CD4-positive, alpha-beta T cell (primary cell): ENCODE data around the gene TGM5. TPM values are rescaled to one million over a fixed set of nuclear protein-coding genes. Genes with fewer than 3 reads are reported as not detected.

Source experiments
- ATAC-seq: fragments of 200-7000 bp; cut with Tn5 transposase; one replicate; pipeline ENCODE4 v1.10.0; 2022; ENCODE audit warnings: mild to moderate bottlenecking; ENCODE audit not compliant: poor library complexity
- CTCF ChIA-PET: fragments of 350-600 bp; sonication (Branson Sonifier 250); formaldehyde crosslinking; loops from one replicate; lab custom pipeline; 2021; ENCODE audit warnings: antibody characterized with exemption, inconsistent platforms; lab: Charles Lee
- POLR2A ChIA-PET: fragments of 350-600 bp; sonication (Branson Sonifier 250); formaldehyde crosslinking; loops from one replicate; lab custom pipeline; 2021; ENCODE audit warnings: antibody characterized with exemption, inconsistent platforms; lab: Charles Lee
- DNase-seq, 14 experiments: peaks; one replicate each; pipeline ENCODE4 v3.0.0-alpha.2; 2013 to 2020; ENCODE audit warnings: mixed read lengths in 2 of 14
- H3K27ac ChIP-seq, 2 donors: one replicate each; pipeline versions ENCODE4 v1.5.1 to v1.7.0; 2013; ENCODE audit warnings: low read length in 2 of 2, low read depth in 1 of 2, mild to moderate bottlenecking in 1 of 2
- H3K27me3 ChIP-seq, 2 experiments: 1 replicate in 1 of 2; 2 replicates in 1 of 2; pipeline versions ENCODE4 v1.6.1 to v1.7.0; 2013; ENCODE audit warnings: low read length in 2 of 2, control low read depth in 1 of 2, mild to moderate bottlenecking in 1 of 2, moderate library complexity in 1 of 2; ENCODE audit not compliant: insufficient read depth in 2 of 2, control insufficient read depth in 1 of 2
- H3K36me3 ChIP-seq: one replicate; pipeline ENCODE4 v1.6.1; 2013; ENCODE audit warnings: low read length, control low read depth; ENCODE audit not compliant: insufficient read depth
- H3K4me1 ChIP-seq: one replicate; pipeline ENCODE4 v1.6.1; 2013; ENCODE audit warnings: low read length, control low read depth; ENCODE audit not compliant: insufficient read depth
- H3K4me3 ChIP-seq: one replicate; pipeline ENCODE4 v1.5.1; 2013; ENCODE audit warnings: mild to moderate bottlenecking, low read length, moderate library complexity
- H3K9me3 ChIP-seq, 2 experiments: 1 replicate in 1 of 2; 2 replicates in 1 of 2; pipeline versions ENCODE4 v1.6.1 to v1.7.0; 2013; ENCODE audit warnings: low read length in 2 of 2, mild to moderate bottlenecking in 2 of 2, control low read depth in 1 of 2, moderate library complexity in 1 of 2; ENCODE audit not compliant: control insufficient read depth in 1 of 2, insufficient read depth in 1 of 2
- H3K27ac Mint-ChIP-seq: one replicate; pipeline ENCODE4 v1.8.0; 2020; ENCODE audit warnings: mixed read lengths
- H3K27me3 Mint-ChIP-seq: one replicate; pipeline ENCODE4 v1.8.0; 2021; ENCODE audit warnings: mixed read lengths
- H3K36me3 Mint-ChIP-seq: one replicate; pipeline ENCODE4 v1.8.0; 2021; ENCODE audit warnings: low read depth, mixed read lengths
- H3K4me1 Mint-ChIP-seq: one replicate; pipeline ENCODE4 v1.8.0; 2021; ENCODE audit warnings: low read depth, mixed read lengths
- H3K4me3 Mint-ChIP-seq: one replicate; pipeline ENCODE4 v1.8.0; 2020; ENCODE audit warnings: mild to moderate bottlenecking, mixed read lengths
- H3K9me3 Mint-ChIP-seq: one replicate; pipeline ENCODE4 v1.8.0; 2020; ENCODE audit warnings: mixed read lengths
- CTCF ChIP-seq: fragments of 200-600 bp; IDR thresholded peaks from one replicate; pipeline ENCODE4 v1.8.0; 2022; ENCODE audit warnings: antibody characterized with exemption, mild to moderate bottlenecking
- intact Hi-C, 2 experiments: fragments of 100-400 bp; cut with DNase I in 1 of 2; cut with micrococcal nuclease in 1 of 2; formaldehyde crosslinking; loops; one replicate each; pipeline versions ENCODE4 v1.15.1 to v1.9.0; 2023 to 2025; cut with DNase I, micrococcal nuclease
- total RNA-seq, 174 experiments: library from RNA in 2 of 174; stranded (reverse) in 2 of 174; gene quantifications; one replicate each; pipeline ENCODE4 v1.2.3 and lab custom pipeline; 2021 to 2026

The TGM5 gene
- total RNA-seq, 2 experiments from 2014 or later, result not detected

DNA sequence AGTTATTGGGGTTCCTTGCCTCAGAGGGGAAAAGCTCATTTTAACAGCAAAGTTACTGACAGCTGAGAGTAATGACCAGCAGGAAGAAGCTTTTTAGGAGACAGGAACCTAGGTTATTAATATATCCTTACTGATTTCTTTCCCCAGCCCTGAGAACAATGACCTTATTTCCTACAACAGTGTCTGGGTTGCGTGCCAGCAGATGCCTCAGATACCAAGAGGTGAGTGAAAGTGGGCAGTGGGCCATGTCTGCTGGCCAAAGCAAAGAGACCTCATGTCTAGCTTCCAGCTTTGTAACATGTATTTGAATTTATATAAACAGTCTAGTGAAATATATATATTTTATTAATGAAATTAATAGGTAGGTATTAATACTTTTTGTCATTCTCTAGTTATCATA, 76.5 kb downstream of the TGM5 start:
- DNase-seq (no peak), ATAC-seq (no peak)
- no peaks in the 10 kb centered on the region for H3K27me3 ChIP-seq
- ChIA-PET POLR2A (interaction anchor here (0.6 kb wide), 1 partner anchor 54 kb away, joined by 3 read pairs; no protein-coding TSS in a partner anchor), CTCF (no interaction called here)
- H3K27me3 Mint-ChIP-seq, result no peaks in the 10 kb centered on the region
- no peaks in the 10 kb centered on the region for H3K9me3 Mint-ChIP-seq
- H3K27ac ChIP-seq, result no peak overlapping the region
- intact Hi-C loops, result no loop called here
- peaks cover 18% of the 10 kb centered on the region for H3K4me1 ChIP-seq
- H3K4me3 Mint-ChIP-seq, result no peak overlapping the region
- H3K27ac Mint-ChIP-seq, result no peak overlapping the region
- H3K9me3 ChIP-seq, result no peaks in the 10 kb centered on the region
- H3K4me1 Mint-ChIP-seq, result peaks cover 53% of the 10 kb centered on the region
- H3K36me3 ChIP-seq, result peaks cover 68% of the 10 kb centered on the region
- no peak for TF ChIP-seq CTCF
- peaks cover 89% of the 10 kb centered on the region for H3K36me3 Mint-ChIP-seq
- H3K4me3 ChIP-seq, result no peak overlapping the region

- Mint-ChIP-seq H3K36me3 (peaks cover 85% of the 10 kb centered on the region), H3K9me3 (no peaks in the 10 kb centered on the region), H3K4me1 (peaks cover 58% of the 10 kb centered on the region), H3K4me3 (no peak overlapping the region), H3K27me3 (no peaks in the 10 kb centered on the region), H3K27ac (no peak overlapping the region)
- peaks cover 23% of the 10 kb centered on the region for H3K4me1 ChIP-seq
- TF ChIP-seq CTCF, result no peak
- H3K4me3 ChIP-seq, result no peak overlapping the region
- no peak overlapping the region for H3K27ac ChIP-seq
- H3K9me3 ChIP-seq, result no peaks in the 10 kb centered on the region
- intact Hi-C loops, result loop anchor here in 1 of 2 experiments (10.0 kb wide), 1 partner anchor 264 kb away; the partner anchor contains the start of gene TTBK2
- ChIA-PET CTCF (no interaction called here), POLR2A (no interaction called here)
- H3K27me3 ChIP-seq, result no peaks in the 10 kb centered on the region
- no peak for DNase-seq
- peaks cover 59% of the 10 kb centered on the region for H3K36me3 ChIP-seq
- ATAC-seq, result no peak
These were observed 77.4 kb downstream of the TGM5 start for GRCh38 chr15:43189296-43189695.

DNA sequence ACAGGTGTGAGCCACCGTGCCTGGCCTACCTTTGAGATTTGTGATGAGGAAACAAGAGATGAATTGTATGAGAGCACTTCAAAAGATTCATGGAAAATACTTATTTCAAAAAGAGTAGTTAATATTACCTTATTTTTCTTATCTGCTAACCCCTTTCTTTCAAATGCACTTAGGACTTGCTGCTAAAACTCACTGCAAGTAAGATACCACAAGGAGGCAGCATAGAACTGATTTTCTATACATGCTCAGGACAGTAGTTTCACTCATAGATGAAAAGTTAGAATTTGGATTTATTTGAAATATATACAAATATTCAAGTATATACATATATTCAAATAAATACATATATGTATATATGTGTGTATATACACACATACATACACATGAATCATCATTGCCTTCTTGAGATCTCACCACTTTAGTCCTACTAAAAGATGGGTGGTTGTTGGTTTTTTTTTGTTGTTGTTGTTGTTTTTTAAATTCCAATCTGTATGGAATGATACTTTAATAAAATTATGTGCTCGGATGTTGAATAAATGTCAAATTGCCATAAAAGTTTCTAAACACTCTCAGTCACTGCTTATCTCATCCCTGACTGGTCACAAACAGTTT, 79.1 kb downstream of the TGM5 start:
- Mint-ChIP-seq H3K4me1 (peaks cover 56% of the 10 kb centered on the region), H3K9me3 (no peaks in the 10 kb centered on the region), H3K36me3 (peaks cover 76% of the 10 kb centered on the region), H3K27me3 (no peaks in the 10 kb centered on the region), H3K27ac (peak overlapping the region; percentile 98), H3K4me3 (peak overlapping the region; percentile 90)
- TF ChIP-seq CTCF, result peak; percentile 69
- ATAC-seq (no peak), DNase-seq (peak in 3 of 14 experiments; percentile 67 to 69 (median 68))
- H3K4me3 ChIP-seq, result no peak overlapping the region
- H3K36me3 ChIP-seq, result peaks cover 45% of the 10 kb centered on the region
- H3K27me3 ChIP-seq, result no peaks in the 10 kb centered on the region
- ChIA-PET POLR2A (no interaction called here), CTCF (interaction anchor here (0.7 kb wide), 1 partner anchor 193 kb away, joined by 3 read pairs; no protein-coding TSS in a partner anchor)
- intact Hi-C loops, result loop anchor here (1.0 to 10.0 kb wide), 3 partner anchors 81 to 263 kb away; partner anchors contain the start of genes TTBK2 (in 1 of the 2) and UBR1 (in 1 of the 2)
- no peak overlapping the region for H3K27ac ChIP-seq
- H3K4me1 ChIP-seq, result peaks cover 23% of the 10 kb centered on the region
- H3K9me3 ChIP-seq, result no peaks in the 10 kb centered on the region
